ENCODE results near the gene NTN3. TPM values are rescaled to one million over a fixed set of nuclear protein-coding genes. Genes with fewer than 3 reads are reported as not detected.

NTN3 gene
- total RNA-seq, 2 experiments from 2014 or later: not detected

DNA sequence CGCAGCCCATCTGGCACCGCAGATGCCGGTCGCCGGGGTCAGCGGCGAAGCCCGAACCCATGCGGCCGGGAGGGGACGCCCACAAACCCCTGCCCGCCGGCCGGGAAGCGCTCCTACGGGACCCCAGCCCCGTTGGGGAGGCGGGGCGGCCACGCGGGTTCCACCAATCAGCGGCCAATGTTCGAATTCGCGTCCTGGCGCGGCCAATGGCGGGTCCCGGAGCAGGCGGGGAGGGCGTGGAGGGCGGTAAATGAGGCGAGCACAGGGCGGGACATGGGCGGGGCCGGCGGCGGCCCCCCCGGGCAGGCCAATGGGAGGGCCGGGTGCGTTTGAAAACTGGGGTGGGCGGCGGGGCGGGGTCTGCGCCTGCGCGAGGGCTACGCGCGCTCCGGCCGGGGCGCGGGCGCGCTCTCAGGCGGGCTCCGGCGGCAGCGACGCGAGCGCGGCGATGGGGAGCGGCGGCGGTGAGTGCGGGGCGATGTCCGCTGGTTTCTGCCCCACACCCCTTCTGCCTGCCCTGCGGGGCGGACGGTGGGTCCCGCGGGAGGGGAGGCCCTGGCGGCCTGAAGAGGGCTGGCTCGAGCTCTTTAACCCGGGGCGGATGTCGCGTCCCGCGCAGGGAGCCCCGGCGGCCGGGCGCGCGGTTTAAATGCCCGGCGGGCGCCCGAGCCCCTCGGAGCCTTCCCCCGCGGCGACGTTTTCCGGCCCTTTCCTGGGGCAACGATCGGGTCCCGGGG, 41.9 kb upstream of the NTN3 start, which contains the start of gene CCNF:
TSS of gene CCNF (plus strand) at position 414 of the 737 bp plus-strand sequence. CDS start at position 449, 35 bp downstream.
- CTCF ChIA-PET: interaction anchor here (1.3 kb wide), 1 partner anchor 58 kb away, joined by 3 read pairs; no protein-coding TSS in a partner anchor
- H3K36me3 Mint-ChIP-seq (ENCODE audit: low read depth): peaks cover 14% of the 10 kb centered on the region
- TF ChIP-seq, protein P1, sequence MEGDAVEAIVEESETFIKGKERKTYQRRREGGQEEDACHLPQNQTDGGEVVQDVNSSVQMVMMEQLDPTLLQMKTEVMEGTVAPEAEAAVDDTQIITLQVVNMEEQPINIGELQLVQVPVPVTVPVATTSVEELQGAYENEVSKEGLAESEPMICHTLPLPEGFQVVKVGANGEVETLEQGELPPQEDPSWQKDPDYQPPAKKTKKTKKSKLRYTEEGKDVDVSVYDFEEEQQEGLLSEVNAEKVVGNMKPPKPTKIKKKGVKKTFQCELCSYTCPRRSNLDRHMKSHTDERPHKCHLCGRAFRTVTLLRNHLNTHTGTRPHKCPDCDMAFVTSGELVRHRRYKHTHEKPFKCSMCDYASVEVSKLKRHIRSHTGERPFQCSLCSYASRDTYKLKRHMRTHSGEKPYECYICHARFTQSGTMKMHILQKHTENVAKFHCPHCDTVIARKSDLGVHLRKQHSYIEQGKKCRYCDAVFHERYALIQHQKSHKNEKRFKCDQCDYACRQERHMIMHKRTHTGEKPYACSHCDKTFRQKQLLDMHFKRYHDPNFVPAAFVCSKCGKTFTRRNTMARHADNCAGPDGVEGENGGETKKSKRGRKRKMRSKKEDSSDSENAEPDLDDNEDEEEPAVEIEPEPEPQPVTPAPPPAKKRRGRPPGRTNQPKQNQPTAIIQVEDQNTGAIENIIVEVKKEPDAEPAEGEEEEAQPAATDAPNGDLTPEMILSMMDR (IDR thresholded peaks at IDR 0.05): no peak
- Histone ChIP-seq H3K27ac (ENCODE audit: low read depth in 1 of 2, low read length in 2 of 2) (peak within 1 kb of the TSS in 1 of 2 donors; percentile 33), H3K9me3 (ENCODE audit: control insufficient read depth in 1 of 2, insufficient read depth in 1 of 2, low read length in 2 of 2) (no peaks in the 10 kb centered on the region), H3K4me1 (ENCODE audit: insufficient read depth, low read length) (peaks cover 19% of the 10 kb centered on the region), H3K36me3 (ENCODE audit: insufficient read depth, low read length) (peaks cover 13% of the 10 kb centered on the region), H3K4me3 (ENCODE audit: low read length) (peak within 1 kb of the TSS; percentile 81), H3K27me3 (ENCODE audit: control insufficient read depth in 1 of 2, insufficient read depth in 2 of 2, low read length in 2 of 2) (no peaks in the 10 kb centered on the region)
- peaks cover 25% of the 10 kb centered on the region for H3K4me1 Mint-ChIP-seq (ENCODE audit: low read depth)
- intact Hi-C loops (cut with DNase I, micrococcal nuclease): loop anchor here in 1 of 2 experiments (2.0 to 5.0 kb wide), 4 partner anchors 32 to 232 kb away; partner anchors contain the start of genes CASKIN1, CEMP1 and TEDC2
- H3K27me3 Mint-ChIP-seq: no peaks in the 10 kb centered on the region
- peak within 1 kb of the TSS; percentile 93 for H3K4me3 Mint-ChIP-seq
- ATAC-seq (ENCODE audit: poor library complexity) (peak; percentile 97), DNase-seq (peak; percentile 96 to 99 (median 98))
- no peaks in the 10 kb centered on the region for H3K9me3 Mint-ChIP-seq
- H3K27ac Mint-ChIP-seq: peak within 1 kb of the TSS; percentile 62
- POLR2A ChIA-PET: interaction anchor here (0.6 to 1.9 kb wide), 8 partner anchors 12 to 465 kb away, joined by 3 to 6 read pairs (median 4); partner anchors contain the start of genes AMDHD2, RPS2, TBC1D24 and TRAF7

DNA sequence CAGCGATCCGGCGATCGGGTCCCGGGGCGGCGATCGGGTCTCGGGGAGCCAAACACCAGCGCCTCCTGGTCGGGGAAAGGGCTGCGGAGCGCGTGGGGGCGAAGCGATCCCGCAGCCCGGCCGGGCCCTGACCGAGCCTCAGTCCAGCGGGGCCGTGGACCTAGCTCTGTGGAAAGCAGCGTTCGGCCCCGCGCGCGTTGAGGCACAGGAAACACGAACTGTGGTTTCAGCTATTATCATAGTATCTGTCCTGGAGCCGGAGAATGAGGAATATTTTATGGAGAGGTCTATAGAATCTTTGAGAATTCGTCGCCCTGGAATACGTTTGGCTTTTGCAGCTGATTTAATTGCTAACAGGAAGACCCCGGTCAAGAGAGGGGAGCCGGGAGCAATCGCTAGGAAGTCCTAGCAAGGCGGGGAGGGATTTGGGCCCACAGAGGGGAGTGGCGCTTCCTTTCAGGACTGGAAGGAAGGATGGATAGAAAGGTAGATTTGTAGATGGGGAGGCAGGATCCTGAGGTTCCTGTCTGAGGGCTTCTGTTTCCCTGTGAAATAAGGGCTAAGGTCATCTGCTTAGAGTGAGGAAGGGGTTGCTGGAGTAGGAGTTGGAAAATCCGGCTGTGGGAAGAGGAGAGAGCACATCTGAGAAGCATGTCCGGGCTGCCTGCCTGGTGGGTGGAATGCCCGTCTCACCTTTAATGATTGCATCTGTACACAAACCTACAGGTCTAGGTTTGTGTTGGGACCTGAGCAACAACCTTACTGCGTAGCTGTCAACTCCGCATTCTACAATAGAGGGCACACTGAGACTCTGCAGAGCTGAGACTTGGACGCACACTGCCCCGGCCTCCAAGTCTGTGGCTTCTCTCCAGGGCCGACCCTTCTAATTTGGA, 41.1 kb upstream of the NTN3 start:
- H3K9me3 ChIP-seq (ENCODE audit: control insufficient read depth in 1 of 2, insufficient read depth in 1 of 2, low read length in 2 of 2): no peaks in the 10 kb centered on the region
- peaks cover 14% of the 10 kb centered on the region for H3K36me3 Mint-ChIP-seq (ENCODE audit: low read depth)
- CTCF ChIA-PET: interaction anchor here (0.7 to 1.3 kb wide), 3 partner anchors 57 to 235 kb away, joined by 3 read pairs; no protein-coding TSS in a partner anchor
- H3K4me1 Mint-ChIP-seq (ENCODE audit: low read depth): peaks cover 25% of the 10 kb centered on the region
- TF ChIP-seq, protein P1 (IDR thresholded peaks at IDR 0.05): no peak
- H3K4me3 ChIP-seq (ENCODE audit: low read length): peak overlapping the region; percentile 63
- H3K4me3 Mint-ChIP-seq: peak overlapping the region; percentile 93
- no peaks in the 10 kb centered on the region for H3K9me3 Mint-ChIP-seq
- no peaks in the 10 kb centered on the region for H3K27me3 Mint-ChIP-seq
- ATAC-seq (ENCODE audit: poor library complexity) (no peak), DNase-seq (peak in 4 of 14 experiments; percentile 26 to 55 (median 42))
- intact Hi-C loops (cut with DNase I, micrococcal nuclease): loop anchor here (2.0 to 5.0 kb wide), 5 partner anchors 31 to 233 kb away; partner anchors contain the start of genes CASKIN1 (in 1 of the 2), CEMP1 (in 1 of the 2), NTN3 (in 1 of the 2) and TEDC2 (in 1 of the 2)
- H3K27me3 ChIP-seq (ENCODE audit: control insufficient read depth in 1 of 2, insufficient read depth in 2 of 2, low read length in 2 of 2): no peaks in the 10 kb centered on the region
- peak overlapping the region; percentile 62 for H3K27ac Mint-ChIP-seq
- peak overlapping the region in 1 of 2 donors; percentile 33 for H3K27ac ChIP-seq (ENCODE audit: low read depth in 1 of 2, low read length in 2 of 2)
- H3K4me1 ChIP-seq (ENCODE audit: insufficient read depth, low read length): peaks cover 19% of the 10 kb centered on the region
- H3K36me3 ChIP-seq (ENCODE audit: insufficient read depth, low read length): peaks cover 13% of the 10 kb centered on the region
- POLR2A ChIA-PET: interaction anchor here (1.0 to 1.9 kb wide), 5 partner anchors 11 to 90 kb away, joined by 3 to 6 read pairs (median 4); partner anchors contain the start of genes AMDHD2 and TEDC2

DNA sequence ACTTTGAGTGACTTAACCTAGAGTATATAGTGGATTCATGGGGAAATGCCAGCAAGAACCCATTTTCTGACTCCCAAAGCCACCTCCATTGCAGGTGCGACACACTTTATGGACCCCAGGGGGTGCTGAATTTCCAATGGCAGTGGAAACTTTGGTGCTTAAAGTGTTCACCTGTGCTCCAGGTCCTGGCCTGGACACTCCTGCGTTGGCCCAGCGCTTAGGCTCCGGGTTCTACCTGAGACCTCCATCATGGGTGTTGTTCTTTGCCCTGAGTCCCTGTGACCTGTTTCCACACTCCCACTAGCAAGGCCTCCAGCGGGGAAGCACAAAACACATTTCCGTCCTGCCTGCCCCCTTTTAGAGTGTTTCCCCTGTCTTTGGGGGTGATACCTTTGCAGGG, 38.8 kb upstream of the NTN3 start:
- Mint-ChIP-seq H3K4me1 (ENCODE audit: low read depth) (peaks cover 25% of the 10 kb centered on the region), H3K4me3 (no peak overlapping the region), H3K27me3 (no peaks in the 10 kb centered on the region), H3K27ac (no peak overlapping the region), H3K36me3 (ENCODE audit: low read depth) (peaks cover 14% of the 10 kb centered on the region), H3K9me3 (no peaks in the 10 kb centered on the region)
- H3K27ac ChIP-seq (ENCODE audit: low read depth in 1 of 2, low read length in 2 of 2): no peak overlapping the region
- ChIA-PET CTCF (no interaction called here), POLR2A (no interaction called here)
- H3K4me1 ChIP-seq (ENCODE audit: insufficient read depth, low read length): peaks cover 19% of the 10 kb centered on the region
- no peaks in the 10 kb centered on the region for H3K27me3 ChIP-seq (ENCODE audit: control insufficient read depth in 1 of 2, insufficient read depth in 2 of 2, low read length in 2 of 2)
- ATAC-seq (ENCODE audit: poor library complexity) (no peak), DNase-seq (no peak)
- TF ChIP-seq, protein P1 (IDR thresholded peaks at IDR 0.05): no peak
- H3K36me3 ChIP-seq (ENCODE audit: insufficient read depth, low read length): peaks cover 25% of the 10 kb centered on the region
- no peak overlapping the region for H3K4me3 ChIP-seq (ENCODE audit: low read length)
- intact Hi-C loops (cut with DNase I, micrococcal nuclease): loop anchor here (5.0 kb wide), 2 partner anchors 40 to 55 kb away; partner anchors contain the start of gene NTN3 (in 1 of the 2)
- no peaks in the 10 kb centered on the region for H3K9me3 ChIP-seq (ENCODE audit: control insufficient read depth in 1 of 2, insufficient read depth in 1 of 2, low read length in 2 of 2)

Data from CD4-positive, alpha-beta T cell (primary cell).